ENCODE data around the gene TIAM1.

The TIAM1 gene

GRCh38 chr21:31351960-31352359, 7.9 kb upstream of the TIAM1 start:
- no peak for DNase-seq

GRCh38 chr21:31351438-31351837, 7.4 kb upstream of the TIAM1 start:
- no peak for DNase-seq

GRCh38 chr21:31349208-31349607, 5.1 kb upstream of the TIAM1 start:
- no peak for DNase-seq

DNA sequence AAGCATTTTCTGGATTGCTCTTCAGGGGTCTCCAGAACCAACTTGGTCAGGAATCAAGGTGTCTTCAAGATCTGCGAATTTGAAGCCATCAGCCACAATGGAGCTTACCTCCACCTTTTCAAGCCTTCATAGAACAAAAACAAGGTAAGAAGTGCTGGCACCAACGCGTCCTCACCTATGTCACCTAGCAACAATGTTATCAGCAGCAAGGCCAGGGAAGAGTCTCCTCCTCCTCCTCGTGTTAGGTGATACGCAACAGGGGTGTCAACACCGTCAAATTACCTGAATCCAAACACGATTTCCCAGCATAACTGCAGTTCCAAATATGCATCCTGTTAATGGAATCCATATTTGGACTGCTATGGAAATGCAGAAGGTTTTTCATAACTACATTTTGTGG, 4.1 kb upstream of the TIAM1 start:
- DNase-seq, result peak; percentile 66

- no peak for DNase-seq
Measured at GRCh38 chr21:31347435-31348032, 3.5 kb upstream of the TIAM1 start.

- DNase-seq, result no peak
Measured at GRCh38 chr21:31346256-31346821, 2.3 kb upstream of the TIAM1 start.

DNA sequence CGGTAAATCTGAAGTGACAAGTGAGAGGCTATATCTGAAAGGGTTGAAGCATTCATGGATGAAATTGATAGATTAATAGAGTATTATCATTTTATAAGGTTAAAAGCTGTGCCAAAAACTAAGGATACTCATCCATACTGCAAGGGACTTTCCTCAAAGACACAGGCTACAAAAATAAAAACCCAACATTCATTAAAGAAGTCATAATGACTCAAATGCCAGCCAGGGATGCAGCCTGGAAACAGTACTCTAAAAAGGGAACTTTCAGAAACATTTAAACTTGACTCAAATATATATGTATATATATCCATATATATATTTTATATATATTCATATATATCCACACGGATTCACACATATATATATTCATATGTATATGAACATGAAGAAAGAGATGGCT, 1.1 kb upstream of the TIAM1 start:
- no peak for DNase-seq

- DNase-seq, result no peak
Measured at GRCh38 chr21:31343030-31343510, 991 bp downstream of the TIAM1 start.

DNA sequence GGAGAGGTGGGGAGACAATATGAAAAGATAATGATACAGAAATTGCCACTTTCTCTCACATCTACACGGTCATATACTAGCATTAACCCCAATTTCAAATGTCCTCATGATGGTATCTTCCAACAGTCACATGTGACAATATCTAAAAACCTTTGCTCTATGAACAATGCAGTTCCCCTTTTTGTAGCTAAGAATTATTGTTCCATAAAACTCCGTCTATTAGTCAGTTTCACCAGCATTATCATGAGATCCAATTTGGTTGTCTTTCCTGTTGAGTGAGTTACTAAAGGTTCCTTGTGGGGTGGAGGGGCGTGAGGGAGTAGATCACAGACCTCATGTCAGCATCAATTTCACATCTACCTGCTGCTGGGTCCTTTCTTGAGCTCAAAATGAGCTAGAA, 1.7 kb downstream of the TIAM1 start:
- no peak for DNase-seq

DNA sequence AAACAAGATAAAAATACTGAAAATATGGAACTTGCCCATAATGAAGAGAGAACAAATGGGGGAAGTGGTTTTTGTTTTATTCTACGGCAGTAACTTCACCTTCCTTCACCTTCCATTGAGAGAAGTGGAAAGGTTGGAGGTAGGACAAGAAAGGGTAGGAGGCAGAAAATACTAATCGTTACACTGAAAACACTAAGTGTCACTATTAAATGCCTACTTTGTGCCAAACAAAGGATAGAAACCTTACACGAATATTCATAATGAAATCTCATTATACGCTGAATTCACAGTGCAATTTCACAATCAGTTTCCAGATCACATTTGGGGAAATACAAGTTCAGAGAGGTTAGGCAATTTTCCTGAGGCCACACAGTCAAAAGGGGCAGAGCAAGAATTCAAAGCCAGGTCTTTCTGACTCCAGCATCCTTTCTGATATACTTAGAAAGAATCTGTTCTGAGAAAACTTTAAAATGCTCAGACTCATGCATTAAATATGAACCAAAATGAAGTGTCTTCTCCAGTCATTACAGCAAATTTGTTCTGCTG, 3.0 kb downstream of the TIAM1 start:
- DNase-seq, result no peak

DNA sequence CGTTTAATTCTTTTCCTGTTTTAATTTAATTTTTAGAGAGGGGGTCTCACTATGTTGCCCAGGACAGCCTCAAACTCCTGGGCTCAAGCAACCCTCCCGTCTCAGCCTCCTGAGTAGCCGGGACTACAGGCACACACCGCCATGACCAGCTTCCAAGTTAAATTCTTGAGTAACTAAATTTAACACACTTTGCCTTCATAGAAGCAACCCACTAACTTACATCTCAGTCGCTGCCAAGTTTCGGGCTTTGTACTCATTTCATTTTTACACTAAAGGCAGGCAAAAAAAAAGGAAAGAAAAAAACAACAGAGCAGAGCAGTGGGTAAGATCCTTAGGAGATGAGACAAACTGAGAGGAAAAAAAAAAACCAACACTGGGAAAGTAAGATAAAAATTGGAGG, 3.5 kb downstream of the TIAM1 start:
- DNase-seq, result no peak

DNA sequence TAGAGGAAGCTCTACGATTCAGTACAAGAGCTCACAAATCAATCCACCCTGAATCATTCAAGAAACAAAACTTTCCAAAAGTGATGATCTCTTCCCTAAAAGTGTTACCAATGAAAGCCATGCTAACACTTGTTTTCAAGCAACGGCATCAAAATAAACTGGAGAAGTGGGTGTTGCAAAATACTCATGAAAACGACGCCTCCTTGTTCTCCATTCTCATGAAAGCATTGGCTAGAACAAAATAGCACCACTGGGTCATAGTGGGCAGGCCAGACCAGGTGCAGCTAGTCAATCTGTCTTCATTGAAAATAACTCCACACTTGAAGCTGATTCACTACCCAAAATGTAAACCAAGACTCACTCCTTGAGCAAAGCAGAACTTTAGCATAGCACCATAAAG, 4.3 kb downstream of the TIAM1 start:
- no peak for DNase-seq

GRCh38 chr21:31338908-31339368, 5.1 kb downstream of the TIAM1 start:
- no peak for DNase-seq

GRCh38 chr21:31337996-31338907, 5.8 kb downstream of the TIAM1 start:
- no peak for DNase-seq

- no peak for DNase-seq
Measured at GRCh38 chr21:31337086-31337485, 7.0 kb downstream of the TIAM1 start.

- DNase-seq, result no peak
Measured at GRCh38 chr21:31336739-31337040, 7.4 kb downstream of the TIAM1 start.

DNA sequence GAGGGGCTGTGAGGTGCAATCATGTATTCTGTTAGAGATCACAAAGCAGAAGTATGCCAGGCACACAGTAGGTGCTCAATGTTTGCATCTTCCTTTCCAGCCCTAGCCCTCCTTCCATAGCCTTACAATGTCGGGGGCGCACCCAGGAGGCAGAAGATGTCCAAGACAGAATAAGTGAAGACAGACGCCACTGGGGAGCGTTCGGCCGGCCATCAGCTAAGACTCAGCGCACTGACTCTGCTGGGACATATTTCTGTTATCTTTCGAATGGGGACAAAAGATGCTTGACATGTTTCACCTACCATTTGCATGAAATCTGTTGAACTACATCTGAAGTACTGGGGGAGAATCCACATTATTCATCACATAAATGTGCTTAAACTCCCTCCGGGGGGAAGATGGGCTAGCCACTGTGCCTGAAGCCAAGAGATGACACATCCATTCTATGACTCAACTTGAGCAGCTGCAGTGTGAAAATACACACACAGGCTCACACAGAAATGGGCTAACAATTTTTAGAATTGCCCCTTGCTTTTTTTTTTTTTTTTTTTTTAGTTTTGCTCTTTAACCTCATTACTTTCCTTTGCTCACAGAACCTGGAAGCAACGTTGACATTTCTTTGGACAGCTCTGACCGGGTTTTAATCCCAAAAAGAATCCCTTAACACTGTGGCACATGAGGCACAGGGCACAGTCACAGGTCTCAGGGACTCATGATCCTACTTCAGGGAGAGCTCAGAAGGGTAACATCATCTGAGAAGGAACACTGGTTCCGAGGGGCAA, 7.9 kb downstream of the TIAM1 start:
- DNase-seq, result no peak

DNA sequence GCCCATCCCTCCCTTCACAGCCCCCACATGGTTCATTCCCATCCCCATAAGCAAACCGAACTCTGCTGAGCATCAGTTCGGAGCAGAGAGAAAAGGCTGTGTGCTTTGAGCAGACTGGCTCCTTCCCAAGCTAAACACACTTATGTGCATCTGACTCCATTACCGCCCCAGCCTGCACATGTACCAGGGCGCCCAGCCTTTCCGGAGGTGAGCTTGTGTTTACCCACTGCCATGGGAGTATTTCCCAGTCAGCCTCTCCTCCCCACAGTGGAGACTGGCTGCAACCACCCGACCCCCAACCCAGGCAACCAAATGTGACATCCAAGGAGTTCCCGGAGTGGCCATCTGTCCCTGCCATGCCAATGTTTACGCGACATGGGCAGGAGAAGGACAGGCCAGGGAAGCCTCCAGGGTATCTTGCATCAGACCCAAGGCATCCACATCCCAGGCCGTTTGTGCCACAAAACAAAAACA, 9.4 kb downstream of the TIAM1 start:
- DNase-seq, result peak; percentile 86

GRCh38 chr21:31332525-31332924, 11.5 kb downstream of the TIAM1 start:
- DNase-seq, result no peak

DNA sequence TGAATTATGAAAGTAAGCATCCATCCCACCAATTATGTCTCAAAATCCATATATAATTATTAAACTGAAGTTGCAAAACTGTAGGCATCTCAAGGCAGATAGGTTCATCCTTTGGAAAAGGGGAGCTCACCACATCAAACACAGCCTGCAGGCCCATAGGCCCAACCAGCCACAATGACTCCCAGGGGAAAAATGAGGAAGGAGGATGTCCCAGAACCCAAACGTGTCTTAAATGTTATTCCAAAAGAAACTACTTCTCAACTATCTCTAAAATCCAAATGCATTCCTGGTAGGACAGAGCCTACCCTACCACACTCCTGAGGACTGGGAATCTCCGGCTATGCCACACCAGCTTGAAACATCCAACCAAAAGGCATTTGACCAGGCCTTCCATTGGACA, 12.8 kb downstream of the TIAM1 start:
- DNase-seq, result no peak

- DNase-seq, result no peak
Measured at GRCh38 chr21:31330144-31330483, 13.9 kb downstream of the TIAM1 start.

DNA sequence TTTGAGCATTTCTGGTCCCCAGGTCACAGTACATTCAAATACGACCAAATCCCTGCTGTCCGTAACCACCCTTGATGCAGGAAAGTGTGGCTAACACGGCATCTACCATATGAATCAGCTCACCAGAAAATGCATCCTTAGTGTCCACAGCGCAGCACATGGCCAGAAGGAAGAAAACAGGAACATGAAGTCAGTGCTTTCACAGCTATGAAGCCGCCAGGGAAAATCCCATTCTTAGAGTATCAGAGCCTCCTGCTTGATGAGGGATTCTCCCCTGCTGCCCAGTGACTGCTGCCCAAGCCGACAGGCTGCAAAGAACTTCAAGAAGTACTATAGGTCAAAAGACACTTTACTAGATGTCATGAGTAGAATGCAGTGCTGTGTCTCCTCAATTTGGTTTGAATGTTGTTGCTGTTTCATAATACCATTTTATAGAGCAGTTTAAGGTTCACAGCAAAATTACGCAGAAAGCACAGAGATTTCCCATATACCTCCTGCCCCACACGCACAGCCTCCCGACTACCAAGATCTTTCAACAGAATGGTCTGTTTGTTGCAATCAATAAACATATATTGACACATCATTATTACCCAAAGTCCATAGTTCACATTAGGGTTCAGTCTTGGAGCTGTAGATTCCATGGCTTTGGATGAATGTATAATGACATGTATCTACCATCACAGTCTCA, 14.5 kb downstream of the TIAM1 start:
- DNase-seq, result no peak

Measured in DMS153 (cell line).